PC-9 (cell line): ENCODE results near the gene PAQR6. TPM values are rescaled to one million over a fixed set of nuclear protein-coding genes. Genes with fewer than 3 reads are reported as not detected.

Experiments
- BruUV-seq: library from RNA; stranded (reverse); fragments of 400-500 nt; replicated peaks from 2 replicates; lab custom pipeline; 2021; lab: Mats Ljungman, UMichigan
- CTCF ChIA-PET: fragments of 300-600 bp; sonication (Branson Sonifier 250); formaldehyde crosslinking; loops from one replicate; lab custom pipeline; 2022; ENCODE audit warnings: antibody characterized with exemption; lab: Charles Lee
- POLR2A ChIA-PET: fragments of 300-600 bp; sonication (Branson Sonifier 250); formaldehyde crosslinking; loops from one replicate; lab custom pipeline; 2022; ENCODE audit warnings: antibody characterized with exemption; ENCODE audit not compliant: unreplicated experiment; lab: Charles Lee
- DNase-seq, 2 experiments: peaks; one replicate each; pipeline versions ENCODE4 v3.0.0 to v3.0.0-alpha.2; 2015 to 2022; ENCODE audit warnings: mixed read lengths in 1 of 2
- H2AFZ ChIP-seq: fragments of 200-600 bp; sonication (generic); 2 replicates; pipeline ENCODE4 v1.8.1; 2017; ENCODE audit warnings: antibody characterized with exemption
- H3F3A ChIP-seq: fragments of 200-600 bp; sonication (generic); 2 replicates; pipeline ENCODE4 v1.8.1; 2017; ENCODE audit warnings: antibody characterized with exemption, mild to moderate bottlenecking, low read depth; ENCODE audit not compliant: insufficient read depth
- H3K27ac ChIP-seq: fragments of 200-600 bp; sonication (generic); 2 replicates; pipeline ENCODE4 v1.6.1; 2016; ENCODE audit warnings: mixed run types
- H3K27me3 ChIP-seq: fragments of 200-600 bp; sonication (generic); 2 replicates; pipeline ENCODE4 v1.6.1; 2016; ENCODE audit warnings: low read depth, mixed run types; ENCODE audit not compliant: insufficient read depth
- H3K36me3 ChIP-seq: fragments of 200-600 bp; sonication (generic); 2 replicates; pipeline ENCODE4 v1.6.1; 2016; ENCODE audit warnings: low read depth, mixed run types
- H3K4me1 ChIP-seq: fragments of 200-600 bp; sonication (generic); replicated peaks from 2 replicates; pipeline ENCODE4 v1.6.1; 2016; ENCODE audit warnings: mixed run types; ENCODE audit not compliant: insufficient read depth
- H3K4me2 ChIP-seq: fragments of 200-600 bp; sonication (generic); 2 replicates; pipeline ENCODE4 v1.6.1; 2017; ENCODE audit warnings: mixed run types
- H3K4me3 ChIP-seq: fragments of 200-600 bp; sonication (generic); 2 replicates; pipeline ENCODE4 v1.6.1; 2016; ENCODE audit warnings: mixed run types
- H3K79me2 ChIP-seq: fragments of 200-600 bp; sonication (generic); 2 replicates; pipeline ENCODE4 v1.6.1; 2017; ENCODE audit warnings: low read depth, mixed run types
- H3K9me2 ChIP-seq: fragments of 200-600 bp; sonication (generic); 2 replicates; pipeline ENCODE4 v1.8.1; 2017; ENCODE audit warnings: mild to moderate bottlenecking; ENCODE audit not compliant: insufficient read depth
- H3K9me3 ChIP-seq: fragments of 200-600 bp; sonication (generic); 2 replicates; pipeline ENCODE4 v1.8.1; 2016; ENCODE audit warnings: low read depth; ENCODE audit not compliant: insufficient read depth
- H4K20me1 ChIP-seq: fragments of 200-600 bp; sonication (generic); 2 replicates; pipeline ENCODE4 v1.8.1; 2017; ENCODE audit not compliant: insufficient read depth
- EZH2 ChIP-seq: fragments of 200-600 bp; sonication (generic); IDR thresholded peaks from 2 replicates; pipeline ENCODE4 v1.8.0; 2017; ENCODE audit warnings: antibody characterized with exemption, low read depth
- intact Hi-C: fragments of 100-400 bp; cut with micrococcal nuclease; formaldehyde crosslinking; loops from one replicate; pipeline ENCODE4 v1.10.0; 2022; ENCODE audit not compliant: unreplicated experiment
- total RNA-seq: library from RNA; stranded (reverse); gene quantifications from 2 replicates; pipeline ENCODE4 v1.2.3, GENCODE V29; 2021
- TF ChIP-seq, protein P1 (sequence below): fragments of 200-600 bp; sonication (generic); conservative IDR thresholded peaks from 2 replicates; pipeline ENCODE4 v1.6.1; 2017; ENCODE audit warnings: mixed run types, antibody characterized with exemption, mild to moderate bottlenecking, moderate library complexity

PAQR6 gene
- total RNA-seq, 1 experiment from 2014 or later, result 12.3 TPM

DNA sequence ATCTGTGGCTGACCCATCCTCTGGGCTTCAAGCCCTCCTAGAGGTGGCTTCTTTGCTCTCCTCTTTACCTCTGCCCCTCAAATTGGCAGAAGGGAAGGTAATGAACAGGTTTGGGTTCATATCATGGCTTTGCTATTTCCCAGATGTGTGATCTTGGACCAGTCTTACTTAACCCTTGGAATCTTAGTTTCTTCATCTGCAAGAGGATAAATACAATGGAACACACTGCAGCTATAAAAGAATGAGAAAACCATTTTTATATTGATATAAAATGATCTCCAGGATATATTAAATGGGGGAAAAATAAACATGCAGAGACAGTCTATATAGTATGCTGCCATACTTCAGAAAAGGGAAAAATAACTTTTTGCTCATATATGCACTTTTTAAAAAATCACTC, 42.0 kb upstream of the PAQR6 start:
- Histone ChIP-seq H3F3A (peaks cover 9% of the 10 kb centered on the region; the same call in 1 of the 2 replicates), H3K9me2 (no peaks in the 10 kb centered on the region), H3K79me2 (peaks cover 9% of the 10 kb centered on the region; the same call in 1 of the 2 replicates), H3K4me2 (no peak overlapping the region), H3K36me3 (0 out of 2 replicates have a peak, but pooled peaks cover 11% of the 10 kb centered on the region), H3K4me3 (no peak overlapping the region), H4K20me1 (no peaks in the 10 kb centered on the region), H3K9me3 (no peaks in the 10 kb centered on the region), H2AFZ (no peak overlapping the region), H3K4me1 (peaks cover 7% of the 10 kb centered on the region), H3K27ac (no peak overlapping the region), H3K27me3 (no peaks in the 10 kb centered on the region)
- no peak for TF ChIP-seq EZH2
- DNase-seq, result no peak
- intact Hi-C loops, result no loop called here
- ChIA-PET CTCF (no interaction called here), POLR2A (interaction anchor here (0.6 kb wide), 1 partner anchor 349 kb away, joined by 5 read pairs; no protein-coding TSS in a partner anchor)
- BruUV-seq, result no TSS peak

DNA sequence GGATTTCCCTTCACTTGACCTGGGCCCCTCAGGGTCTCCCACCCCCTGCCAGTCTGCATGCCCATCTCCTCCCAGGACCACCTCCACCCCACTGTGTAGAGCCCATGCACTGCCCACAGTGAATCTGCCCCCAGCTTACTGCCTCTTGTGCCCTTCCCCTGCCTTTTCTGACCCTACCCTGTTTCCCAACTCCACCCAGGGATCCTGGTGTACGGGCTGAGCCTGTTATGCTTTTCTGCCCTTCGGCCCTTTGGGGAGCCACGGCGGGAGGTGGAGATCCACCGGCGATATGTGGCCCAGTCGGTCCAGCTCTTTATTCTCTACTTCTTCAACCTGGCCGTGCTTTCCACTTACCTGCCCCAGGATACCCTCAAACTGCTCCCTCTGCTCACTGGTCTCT, 38.2 kb upstream of the PAQR6 start:
- ChIA-PET CTCF (no interaction called here), POLR2A (no interaction called here)
- Histone ChIP-seq H3K4me2 (no peak overlapping the region), H3K4me1 (peaks cover 26% of the 10 kb centered on the region), H2AFZ (no peak overlapping the region), H3K4me3 (no peak overlapping the region), H3K36me3 (0 out of 2 replicates have a peak, but pooled peaks cover 11% of the 10 kb centered on the region), H3K27ac (no peak overlapping the region), H3K9me2 (no peaks in the 10 kb centered on the region), H3K9me3 (no peaks in the 10 kb centered on the region), H4K20me1 (peaks cover 5% of the 10 kb centered on the region), H3K79me2 (peaks cover 41% of the 10 kb centered on the region), H3F3A (peaks cover 17% of the 10 kb centered on the region; the same call in 1 of the 2 replicates), H3K27me3 (no peaks in the 10 kb centered on the region)
- DNase-seq, result no peak
- TF ChIP-seq, protein P1, sequence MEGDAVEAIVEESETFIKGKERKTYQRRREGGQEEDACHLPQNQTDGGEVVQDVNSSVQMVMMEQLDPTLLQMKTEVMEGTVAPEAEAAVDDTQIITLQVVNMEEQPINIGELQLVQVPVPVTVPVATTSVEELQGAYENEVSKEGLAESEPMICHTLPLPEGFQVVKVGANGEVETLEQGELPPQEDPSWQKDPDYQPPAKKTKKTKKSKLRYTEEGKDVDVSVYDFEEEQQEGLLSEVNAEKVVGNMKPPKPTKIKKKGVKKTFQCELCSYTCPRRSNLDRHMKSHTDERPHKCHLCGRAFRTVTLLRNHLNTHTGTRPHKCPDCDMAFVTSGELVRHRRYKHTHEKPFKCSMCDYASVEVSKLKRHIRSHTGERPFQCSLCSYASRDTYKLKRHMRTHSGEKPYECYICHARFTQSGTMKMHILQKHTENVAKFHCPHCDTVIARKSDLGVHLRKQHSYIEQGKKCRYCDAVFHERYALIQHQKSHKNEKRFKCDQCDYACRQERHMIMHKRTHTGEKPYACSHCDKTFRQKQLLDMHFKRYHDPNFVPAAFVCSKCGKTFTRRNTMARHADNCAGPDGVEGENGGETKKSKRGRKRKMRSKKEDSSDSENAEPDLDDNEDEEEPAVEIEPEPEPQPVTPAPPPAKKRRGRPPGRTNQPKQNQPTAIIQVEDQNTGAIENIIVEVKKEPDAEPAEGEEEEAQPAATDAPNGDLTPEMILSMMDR, result no peak
- intact Hi-C loops, result no loop called here
- no TSS peak for BruUV-seq

DNA sequence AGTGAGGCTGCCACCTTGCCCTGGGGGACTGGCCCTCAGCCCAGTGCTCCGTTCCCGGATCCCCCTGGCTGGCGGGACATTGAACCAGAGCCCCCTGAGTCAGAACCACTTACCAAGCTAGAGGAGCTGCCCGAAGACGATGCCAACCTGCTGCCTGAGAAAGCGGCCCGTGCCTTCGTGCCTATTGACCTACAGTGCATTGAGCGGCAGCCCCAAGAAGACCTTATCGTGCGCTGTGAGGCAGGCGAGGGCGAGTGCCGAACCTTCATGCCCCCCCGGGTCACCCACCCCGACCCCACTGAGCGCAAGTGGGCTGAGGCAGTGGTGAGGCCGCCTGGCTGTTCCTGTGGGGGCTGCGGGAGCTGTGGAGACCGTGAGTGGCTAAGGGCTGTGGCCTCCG, 37.6 kb upstream of the PAQR6 start:
- no peak overlapping the region for H3K4me3 ChIP-seq
- 0 out of 2 replicates have a peak, but pooled peaks cover 11% of the 10 kb centered on the region for H3K36me3 ChIP-seq
- ChIA-PET POLR2A (no interaction called here), CTCF (no interaction called here)
- DNase-seq, result no peak
- H3K79me2 ChIP-seq, result peaks cover 47% of the 10 kb centered on the region
- H3K9me3 ChIP-seq, result no peaks in the 10 kb centered on the region
- no peak overlapping the region for H2AFZ ChIP-seq
- intact Hi-C loops, result no loop called here
- TF ChIP-seq, protein P1, result no peak
- TF ChIP-seq EZH2, result no peak
- H3K4me2 ChIP-seq, result peak overlapping the region; percentile 96
- peaks cover 23% of the 10 kb centered on the region; the same call in 1 of the 2 replicates for H3F3A ChIP-seq
- no TSS peak for BruUV-seq
- peaks cover 9% of the 10 kb centered on the region for H4K20me1 ChIP-seq
- peaks cover 30% of the 10 kb centered on the region for H3K4me1 ChIP-seq
- no peaks in the 10 kb centered on the region for H3K27me3 ChIP-seq
- H3K27ac ChIP-seq, result no peak overlapping the region
- no peaks in the 10 kb centered on the region for H3K9me2 ChIP-seq
